Fibroblast of pulmonary artery (primary cell): Measurements from ENCODE around the gene TTC3.
A peak's percentile ranks its signal among the peaks of the same experiment; 100 is the strongest.
"Not testable (repeated sequence)": the region's sequence is repeated elsewhere in the genome, so short reads cannot be mapped to it uniquely, and the experiment has no call there.

Source experiments
- DNase-seq: peaks from one replicate; pipeline ENCODE4 v3.0.0-alpha.2; 2010; ENCODE audit warnings: low read depth
- H3K4me3 ChIP-seq: replicated peaks from 2 replicates; pipeline ENCODE4 v1.5.1; 2011; ENCODE audit warnings: low read depth, mild to moderate bottlenecking, control low read depth, low read length, moderate library complexity
- CTCF ChIP-seq: IDR thresholded peaks from 2 replicates; pipeline ENCODE4 v1.5.1; 2011; ENCODE audit warnings: mild to moderate bottlenecking, control low read depth, low read length, inconsistent platforms; ENCODE audit errors: missing control alignments

TTC3 gene

GRCh38 chr21:37045556-37045955 is 27.5 kb upstream of the TTC3 start:
- no peak overlapping the region for H3K4me3 ChIP-seq
- TF ChIP-seq CTCF = no peak
- DNase-seq = peak; percentile 53

GRCh38 chr21:37047079-37047478 is 26.0 kb upstream of the TTC3 start:
- DNase-seq = no peak
- no peak for TF ChIP-seq CTCF
- H3K4me3 ChIP-seq = no peak overlapping the region

GRCh38 chr21:37049741-37050140 is 23.3 kb upstream of the TTC3 start:
- not testable (repeated sequence) for H3K4me3 ChIP-seq, DNase-seq

- DNase-seq = no peak
- H3K4me3 ChIP-seq = no peak overlapping the region
- TF ChIP-seq CTCF = no peak
These were observed 17.7 kb upstream of the TTC3 start for GRCh38 chr21:37055271-37055855.

GRCh38 chr21:37057614-37058013 is 15.4 kb upstream of the TTC3 start:
- no peak for TF ChIP-seq CTCF
- H3K4me3 ChIP-seq = no peak overlapping the region
- DNase-seq = no peak

GRCh38 chr21:37058261-37058660 is 14.8 kb upstream of the TTC3 start:
- no peak overlapping the region for H3K4me3 ChIP-seq
- no peak for DNase-seq
- no peak for TF ChIP-seq CTCF

GRCh38 chr21:37059181-37059580 is 13.9 kb upstream of the TTC3 start:
- H3K4me3 ChIP-seq = no peak overlapping the region
- no peak for DNase-seq
- no peak for TF ChIP-seq CTCF
